ENCODE results near the gene POLR2B. TPM values are rescaled to one million over a fixed set of nuclear protein-coding genes. Genes with fewer than 3 reads are reported as not detected.

The POLR2B gene
- total and polyA plus RNA-seq, 2 of the 4 experiments (the other 2 are of a cell fraction) = 74.0 to 106 TPM

GRCh38 chr4:56973336-56973735 lies 5.4 kb upstream of the POLR2B start:
- no TSS peak for BruUV-seq (replicated peaks)
- dilution Hi-C loops (cut with HindIII; ENCODE audit: low sequenced_read_pairs, unreplicated experiment) = no loop called here
- Histone ChIP-seq H3K14ac (replicated peaks; ENCODE audit: low read depth, low read length) (no peak overlapping the region), H3K4me1 (ENCODE audit: control insufficient read depth, insufficient read depth, low read length) (no peaks in the 10 kb centered on the region), H3K9me1 (ENCODE audit: insufficient read depth, low read length) (no peaks in the 10 kb centered on the region; the same call in none of the 2 replicates), H3K4me3 (ENCODE audit: insufficient read depth, low read depth, low read length) (no peak overlapping the region), H3K36me3 (ENCODE audit: control insufficient read depth, insufficient read depth, low read length) (peaks cover 32% of the 10 kb centered on the region), H3K18ac (ENCODE audit: low read depth, low read length) (no peak overlapping the region), H3K27ac (ENCODE audit: insufficient read depth, low read length) (no peak overlapping the region), H2BK15ac (ENCODE audit: low read depth, low read length) (no peak overlapping the region), H4K8ac (ENCODE audit: low read depth in 2 of 2, low read length in 2 of 2) (no peak overlapping the region), H3K56ac (ENCODE audit: extremely low read depth, insufficient read depth, low read length) (no peak overlapping the region), H3K4me2 (ENCODE audit: low read depth, low read length) (no peak overlapping the region), H3K9me3 (ENCODE audit: control insufficient read depth, insufficient read depth, low read length) (peaks cover 6% of the 10 kb centered on the region), H2AFZ (replicated peaks; ENCODE audit: low read length, poor library complexity) (no peak overlapping the region), H2BK20ac (ENCODE audit: low read depth, low read length) (no peak overlapping the region), H2BK5ac (ENCODE audit: low read depth, low read length, poor library complexity, severe bottlenecking) (no peak overlapping the region), H4K5ac (ENCODE audit: low read depth, low read length) (no peak overlapping the region), H3K27me3 (ENCODE audit: control insufficient read depth, insufficient read depth, low read length) (no peaks in the 10 kb centered on the region), H2AK9ac (replicated peaks; ENCODE audit: low read depth, low read length, poor library complexity) (no peak overlapping the region), H3K23ac (ENCODE audit: low read depth, low read length) (no peak overlapping the region), H3K9ac (ENCODE audit: low read depth, low read length) (no peak overlapping the region), H2AK5ac (ENCODE audit: low read depth, low read length) (no peak overlapping the region), H2BK120ac (ENCODE audit: low read depth, low read length) (no peak overlapping the region), H3K4ac (ENCODE audit: low read depth, low read length) (no peak overlapping the region), H4K91ac (ENCODE audit: insufficient read depth, low read depth, low read length) (no peak overlapping the region), H4K20me1 (ENCODE audit: insufficient read depth, low read length) (peaks cover 13% of the 10 kb centered on the region), H3K79me1 (ENCODE audit: low read depth in 1 of 2, low read length in 2 of 2) (peaks cover 8 to 40% of the 10 kb centered on the region in 2 experiments; a peak in 3 of 4 replicates)
- ChIA-PET CTCF (no interaction called here), POLR2A (ENCODE audit: unreplicated experiment) (no interaction called here)
- intact Hi-C loops (cut with micrococcal nuclease) = no loop called here
- no peak for DNase-seq
- in situ Hi-C loops (cut with MboI; ENCODE audit: low sequenced_read_pairs) = no loop called here
- TF ChIP-seq BHLHE40 (IDR thresholded peaks at IDR 0.05; ENCODE audit: low read depth, low read length) (no peak), USF2 (IDR thresholded peaks at IDR 0.05; ENCODE audit: low read depth, low read length) (no peak), MAFK (IDR thresholded peaks at IDR 0.05; ENCODE audit: low read depth, low read length) (no peak), NFE2L2 (IDR thresholded peaks at IDR 0.05; ENCODE audit: low read depth, low read length) (no peak), RFX5 (IDR thresholded peaks at IDR 0.05; ENCODE audit: low read depth, low read length) (no peak), RAD21 (IDR thresholded peaks at IDR 0.05; ENCODE audit: low read length) (no peak), ELK1 (IDR thresholded peaks at IDR 0.05; ENCODE audit: borderline replicate concordance, low read depth, low read length) (no peak), SMC3 (IDR thresholded peaks at IDR 0.05; ENCODE audit: low read depth, low read length) (no peak), MAZ (IDR thresholded peaks at IDR 0.05; ENCODE audit: borderline replicate concordance, low read depth, low read length) (no peak), CEBPB (IDR thresholded peaks at IDR 0.05; ENCODE audit: low read depth, low read length) (no peak), FOS (IDR thresholded peaks at IDR 0.05; ENCODE audit: low read depth, low read length) (no peak), MXI1 (IDR thresholded peaks at IDR 0.05; ENCODE audit: borderline replicate concordance, low read depth, low read length) (no peak), CTCF (conservative IDR thresholded peaks at IDR 0.05; ENCODE audit: low read depth, low read length) (no peak), POLR2A (IDR thresholded peaks at IDR 0.05; ENCODE audit: low read depth, low read length) (no peak), CHD1 (IDR thresholded peaks at IDR 0.05; ENCODE audit: low read depth, low read length) (no peak)
- WGBS, 2 experiments (ENCODE audit: extremely low coverage in 2 of 2, insufficient read length in 1 of 2) = no CpG with 5 or more reads among the region's 3 CpGs
- ATAC-seq (ENCODE audit: low read depth) = no peak

Measured in IMR-90 (cell line).